ENCODE results near the gene TTLL13. TPM values are rescaled to one million over a fixed set of nuclear protein-coding genes. Genes with fewer than 3 reads are reported as not detected.

Gene TTLL13
- total and polyA plus RNA-seq, 9 of the 15 experiments (the other 6 are each of a cell fraction or from before 2014, with no cell fraction given) = 0.05 to 0.24 (median 0.11) TPM; not detected in 1

DNA sequence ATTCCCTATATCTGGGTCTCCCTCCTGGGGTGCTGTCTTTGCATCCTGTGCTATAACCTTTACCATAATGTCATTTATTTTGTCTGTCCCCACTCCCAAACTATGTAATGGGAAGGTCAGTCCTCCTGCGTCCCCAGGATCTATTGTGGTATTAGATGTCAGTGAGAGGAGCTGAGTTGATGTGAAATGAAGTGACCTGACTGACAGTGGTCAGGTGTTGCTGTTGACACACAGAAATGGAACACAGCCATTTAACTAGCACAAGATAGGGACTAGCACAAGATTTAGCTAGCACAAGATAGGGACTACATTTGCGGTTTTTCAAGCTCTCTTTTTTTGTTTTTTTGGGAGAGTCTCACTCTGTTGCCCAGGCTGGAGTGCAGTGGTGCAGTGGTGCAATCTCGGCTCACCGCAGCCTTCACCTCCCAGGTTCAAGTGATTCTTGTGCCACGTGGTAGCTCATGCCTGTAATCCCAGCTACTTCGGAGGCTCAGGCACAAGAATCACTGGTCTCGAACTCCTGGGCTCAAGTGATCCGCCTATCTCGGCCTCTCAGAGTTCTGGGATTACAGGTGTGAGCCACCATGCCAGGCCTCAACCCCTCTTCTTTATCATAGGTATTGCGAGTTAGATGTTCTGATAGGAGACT is 21.3 kb downstream of the TTLL13 start:
- H3K27me3 ChIP-seq (ENCODE audit: control insufficient read depth in 2 of 2, insufficient read depth in 2 of 2, low read length in 2 of 2) = no peaks in the 10 kb centered on the region
- in situ Hi-C loops (cut with MboI) = no loop called here
- H3K4me2 ChIP-seq (ENCODE audit: insufficient read depth, low read length) = no peak overlapping the region
- no peak overlapping the region; the same call in 2 of the 3 replicates for H3K27ac ChIP-seq (ENCODE audit: extremely low read depth, low read depth, low read length)
- H4K20me1 ChIP-seq (replicated peaks; ENCODE audit: control insufficient read depth, insufficient read depth, low read length) = no peaks in the 10 kb centered on the region; the same call in 1 of the 2 replicates
- H3K9me1 ChIP-seq (ENCODE audit: control insufficient read depth, insufficient read depth, low read length) = no peaks in the 10 kb centered on the region
- BruUV-seq (replicated peaks) = no TSS peak
- POLR2A ChIA-PET = interaction anchor here (1.1 kb wide), 1 partner anchor 21 kb away, joined by 5 read pairs; no protein-coding TSS in a partner anchor
- FAIRE-seq (no peak), DNase-seq (ENCODE audit: extremely low read depth in 1 of 4, low spot score in 3 of 4) (no peak), ATAC-seq (no peak)
- 95% methylated on average over 10 of the region's 10 CpGs for WGBS (ENCODE audit: insufficient coverage, low coverage, missing lambda C conversion rate)
- intact Hi-C loops (cut with micrococcal nuclease) = no loop called here
- H2AFZ ChIP-seq (ENCODE audit: low read depth, low read length) = no peak overlapping the region
- H3K79me2 ChIP-seq (ENCODE audit: control insufficient read depth, insufficient read depth, low read length) = peaks cover 69% of the 10 kb centered on the region
- H3K9ac ChIP-seq (ENCODE audit: insufficient read depth in 1 of 2, low read depth in 2 of 2, low read length in 2 of 2) = no peak overlapping the region
- CTCF ChIA-PET (ENCODE audit: low intra/inter-chr PET ratio) = no interaction called here
- no peak overlapping the region for H3K4me3 ChIP-seq
- H3K9me3 ChIP-seq (replicated peaks; ENCODE audit: control insufficient read depth, insufficient read depth, low read depth, low read length) = no peaks in the 10 kb centered on the region
- peaks cover 8 to 11% of the 10 kb centered on the region in 2 experiments; a peak in 4 of 5 replicates for H3K4me1 ChIP-seq (replicated peaks in 1 of 2; ENCODE audit: control insufficient read depth in 2 of 2, insufficient read depth in 2 of 2, low read length in 2 of 2)
- peaks cover 61% of the 10 kb centered on the region for H3K36me3 ChIP-seq (ENCODE audit: control insufficient read depth, insufficient read depth, low read length)
- TF ChIP-seq KDM4B (IDR thresholded peaks at IDR 0.05; ENCODE audit: borderline replicate concordance in 2 of 2, low read depth in 1 of 2) = no peak
- TF ChIP-seq, protein P1, sequence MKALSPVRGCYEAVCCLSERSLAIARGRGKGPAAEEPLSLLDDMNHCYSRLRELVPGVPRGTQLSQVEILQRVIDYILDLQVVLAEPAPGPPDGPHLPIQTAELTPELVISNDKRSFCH (CRISPR knock-in tag; IDR thresholded peaks at IDR 0.05) = no peak
- TF ChIP-seq, protein P1 (tag; IDR thresholded peaks at IDR 0.05) = no peak
- TF ChIP-seq, protein P2, sequence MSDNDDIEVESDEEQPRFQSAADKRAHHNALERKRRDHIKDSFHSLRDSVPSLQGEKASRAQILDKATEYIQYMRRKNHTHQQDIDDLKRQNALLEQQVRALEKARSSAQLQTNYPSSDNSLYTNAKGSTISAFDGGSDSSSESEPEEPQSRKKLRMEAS (CRISPR knock-in tag; IDR thresholded peaks at IDR 0.05) = no peak
- TF ChIP-seq, protein P3, sequence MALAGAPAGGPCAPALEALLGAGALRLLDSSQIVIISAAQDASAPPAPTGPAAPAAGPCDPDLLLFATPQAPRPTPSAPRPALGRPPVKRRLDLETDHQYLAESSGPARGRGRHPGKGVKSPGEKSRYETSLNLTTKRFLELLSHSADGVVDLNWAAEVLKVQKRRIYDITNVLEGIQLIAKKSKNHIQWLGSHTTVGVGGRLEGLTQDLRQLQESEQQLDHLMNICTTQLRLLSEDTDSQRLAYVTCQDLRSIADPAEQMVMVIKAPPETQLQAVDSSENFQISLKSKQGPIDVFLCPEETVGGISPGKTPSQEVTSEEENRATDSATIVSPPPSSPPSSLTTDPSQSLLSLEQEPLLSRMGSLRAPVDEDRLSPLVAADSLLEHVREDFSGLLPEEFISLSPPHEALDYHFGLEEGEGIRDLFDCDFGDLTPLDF (CRISPR knock-in tag; IDR thresholded peaks at IDR 0.05) = no peak
- TF ChIP-seq, protein P4, sequence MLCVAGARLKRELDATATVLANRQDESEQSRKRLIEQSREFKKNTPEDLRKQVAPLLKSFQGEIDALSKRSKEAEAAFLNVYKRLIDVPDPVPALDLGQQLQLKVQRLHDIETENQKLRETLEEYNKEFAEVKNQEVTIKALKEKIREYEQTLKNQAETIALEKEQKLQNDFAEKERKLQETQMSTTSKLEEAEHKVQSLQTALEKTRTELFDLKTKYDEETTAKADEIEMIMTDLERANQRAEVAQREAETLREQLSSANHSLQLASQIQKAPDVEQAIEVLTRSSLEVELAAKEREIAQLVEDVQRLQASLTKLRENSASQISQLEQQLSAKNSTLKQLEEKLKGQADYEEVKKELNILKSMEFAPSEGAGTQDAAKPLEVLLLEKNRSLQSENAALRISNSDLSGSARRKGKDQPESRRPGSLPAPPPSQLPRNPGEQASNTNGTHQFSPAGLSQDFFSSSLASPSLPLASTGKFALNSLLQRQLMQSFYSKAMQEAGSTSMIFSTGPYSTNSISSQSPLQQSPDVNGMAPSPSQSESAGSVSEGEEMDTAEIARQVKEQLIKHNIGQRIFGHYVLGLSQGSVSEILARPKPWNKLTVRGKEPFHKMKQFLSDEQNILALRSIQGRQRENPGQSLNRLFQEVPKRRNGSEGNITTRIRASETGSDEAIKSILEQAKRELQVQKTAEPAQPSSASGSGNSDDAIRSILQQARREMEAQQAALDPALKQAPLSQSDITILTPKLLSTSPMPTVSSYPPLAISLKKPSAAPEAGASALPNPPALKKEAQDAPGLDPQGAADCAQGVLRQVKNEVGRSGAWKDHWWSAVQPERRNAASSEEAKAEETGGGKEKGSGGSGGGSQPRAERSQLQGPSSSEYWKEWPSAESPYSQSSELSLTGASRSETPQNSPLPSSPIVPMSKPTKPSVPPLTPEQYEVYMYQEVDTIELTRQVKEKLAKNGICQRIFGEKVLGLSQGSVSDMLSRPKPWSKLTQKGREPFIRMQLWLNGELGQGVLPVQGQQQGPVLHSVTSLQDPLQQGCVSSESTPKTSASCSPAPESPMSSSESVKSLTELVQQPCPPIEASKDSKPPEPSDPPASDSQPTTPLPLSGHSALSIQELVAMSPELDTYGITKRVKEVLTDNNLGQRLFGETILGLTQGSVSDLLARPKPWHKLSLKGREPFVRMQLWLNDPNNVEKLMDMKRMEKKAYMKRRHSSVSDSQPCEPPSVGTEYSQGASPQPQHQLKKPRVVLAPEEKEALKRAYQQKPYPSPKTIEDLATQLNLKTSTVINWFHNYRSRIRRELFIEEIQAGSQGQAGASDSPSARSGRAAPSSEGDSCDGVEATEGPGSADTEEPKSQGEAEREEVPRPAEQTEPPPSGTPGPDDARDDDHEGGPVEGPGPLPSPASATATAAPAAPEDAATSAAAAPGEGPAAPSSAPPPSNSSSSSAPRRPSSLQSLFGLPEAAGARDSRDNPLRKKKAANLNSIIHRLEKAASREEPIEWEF (CRISPR knock-in tag; IDR thresholded peaks at IDR 0.05) = no peak
- TF ChIP-seq NELFE (IDR thresholded peaks at IDR 0.05; ENCODE audit: insufficient read depth, insufficient read length) = no peak
- no peak for TF ChIP-seq PURB (CRISPR knock-in tag; IDR thresholded peaks at IDR 0.05; ENCODE audit: low read depth)
- no peak for TF ChIP-seq HNRNPH1 (optimal IDR thresholded peaks at IDR 0.05; ENCODE audit: low read depth, low read length)
- no peak for TF ChIP-seq KLF6 (CRISPR knock-in tag; IDR thresholded peaks at IDR 0.05; ENCODE audit: borderline replicate concordance)
- no peak for TF ChIP-seq FOSL1 (tag; conservative IDR thresholded peaks at IDR 0.05)
- TF ChIP-seq STAG1 (CRISPR knock-in tag; IDR thresholded peaks at IDR 0.05; ENCODE audit: borderline replicate concordance) = no peak
- no peak for TF ChIP-seq TAF1 (IDR thresholded peaks at IDR 0.05; ENCODE audit: control insufficient read depth, extremely low read depth, insufficient read depth, low read length, severe bottlenecking)
- TF ChIP-seq ZNF197 (CRISPR knock-in tag; IDR thresholded peaks at IDR 0.05; ENCODE audit: low read depth) = no peak

Data from K562 (cell line).